ENCODE measurements around the gene HOXB7. TPM values are rescaled to one million over a fixed set of nuclear protein-coding genes. Genes with fewer than 3 reads are reported as not detected.

The HOXB7 gene
- total and polyA plus RNA-seq, 2 experiments from 2014 or later, result not detected

DNA sequence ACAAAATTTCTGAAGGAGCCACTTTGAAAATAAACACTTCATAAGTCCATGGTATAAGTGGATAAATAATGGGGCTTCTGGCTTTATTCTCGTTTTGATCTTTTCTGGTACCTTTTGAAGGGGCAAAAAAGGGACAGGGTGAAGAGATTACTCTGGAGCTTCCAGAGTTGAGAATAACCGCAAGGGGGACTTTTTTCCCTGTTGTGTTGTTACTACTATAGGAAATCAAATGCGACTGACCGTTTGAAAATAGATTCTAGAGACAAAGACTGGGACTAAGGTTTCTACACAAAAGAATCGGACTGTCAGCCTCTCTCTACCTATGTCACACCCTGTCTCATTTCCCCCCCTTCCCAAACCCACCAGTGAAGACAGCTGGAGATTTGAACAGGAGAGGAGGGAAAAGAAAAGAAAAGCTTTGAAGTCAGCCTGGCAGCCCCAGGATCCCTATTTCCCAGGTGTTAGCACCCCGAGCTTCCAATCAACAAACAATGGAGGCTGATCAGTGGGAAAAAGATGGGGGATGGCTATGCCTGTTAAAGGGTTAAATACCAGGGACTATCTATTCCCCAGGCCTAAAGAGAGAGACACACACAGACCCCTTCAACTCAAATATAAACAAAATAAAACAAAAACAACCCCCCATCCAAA is 41.0 kb downstream of the HOXB7 start:
- no peak for TF ChIP-seq CTCF (conservative IDR thresholded peaks at IDR 0.05; ENCODE audit: low read depth in 2 of 2)
- TF ChIP-seq JUNB (IDR thresholded peaks at IDR 0.05; ENCODE audit: unreplicated experiment), result no peak
- peak; percentile 55 for TF ChIP-seq EZH2 (IDR thresholded peaks at IDR 0.05; ENCODE audit: low read depth, unreplicated experiment)
- no peaks in the 10 kb centered on the region for H3K27me3 Mint-ChIP-seq (ENCODE audit: insufficient read depth, low read depth, poor library complexity)
- Histone ChIP-seq H3K79me2 (replicated peaks; ENCODE audit: insufficient read depth) (no peaks in the 10 kb centered on the region), H2AFZ (no peak overlapping the region), H3K4me3 (no peak overlapping the region), H3K4me1 (ENCODE audit: insufficient read depth) (peaks cover 78% of the 10 kb centered on the region), H3K4me2 (peak overlapping the region; percentile 33), H3K27ac (ENCODE audit: low read depth) (no peak overlapping the region), H3K9me2 (ENCODE audit: insufficient read depth) (no peaks in the 10 kb centered on the region), H3K36me3 (ENCODE audit: insufficient read depth) (no peaks in the 10 kb centered on the region), H3K27me3 (ENCODE audit: insufficient read depth) (peaks cover 100% of the 10 kb centered on the region), H3F3A (replicated peaks; ENCODE audit: low read depth) (peaks cover 76% of the 10 kb centered on the region), H4K20me1 (replicated peaks; ENCODE audit: insufficient read depth) (peaks cover 77% of the 10 kb centered on the region)
- ATAC-seq (no peak; the same call in 2 of the 3 replicates), DNase-seq (ENCODE audit: low spot score) (no peak)
- H3K36me3 Mint-ChIP-seq (ENCODE audit: low read depth), result no peaks in the 10 kb centered on the region
- peaks cover 24% of the 10 kb centered on the region for H3K4me1 Mint-ChIP-seq
- no peak overlapping the region for H3K27ac Mint-ChIP-seq
- H3K4me3 Mint-ChIP-seq, result no peak overlapping the region
- H3K9me3 Mint-ChIP-seq, result no peaks in the 10 kb centered on the region; the same call in 2 of the 3 replicates

DNA sequence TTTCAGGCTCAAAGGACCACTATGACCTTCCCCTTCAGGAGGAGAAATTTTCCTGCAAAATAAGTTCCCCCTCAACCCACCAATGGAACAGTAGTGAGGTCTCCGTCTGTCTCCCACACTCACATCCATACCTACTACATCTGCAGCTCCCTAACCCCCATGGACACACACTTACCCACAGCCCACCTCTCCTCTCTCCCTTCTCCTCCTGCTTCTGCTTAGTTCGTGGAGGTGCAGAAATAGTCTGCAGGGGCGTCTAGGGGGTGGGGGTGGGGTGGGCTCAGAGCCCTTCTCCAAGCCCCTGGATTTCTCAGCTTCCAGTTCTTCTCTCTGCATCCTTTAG is 41.6 kb downstream of the HOXB7 start:
- Mint-ChIP-seq H3K27ac (no peak overlapping the region), H3K9me3 (no peaks in the 10 kb centered on the region; the same call in 2 of the 3 replicates), H3K36me3 (ENCODE audit: low read depth) (no peaks in the 10 kb centered on the region), H3K27me3 (ENCODE audit: insufficient read depth, low read depth, poor library complexity) (no peaks in the 10 kb centered on the region), H3K4me1 (peaks cover 23% of the 10 kb centered on the region), H3K4me3 (no peak overlapping the region)
- H3K4me2 ChIP-seq, result peak overlapping the region; percentile 21; the same call in 1 of the 2 replicates
- H3F3A ChIP-seq (replicated peaks; ENCODE audit: low read depth), result peaks cover 74% of the 10 kb centered on the region
- ATAC-seq (no peak), DNase-seq (ENCODE audit: low spot score) (no peak)
- H3K4me1 ChIP-seq (ENCODE audit: insufficient read depth), result peaks cover 76% of the 10 kb centered on the region
- H3K36me3 ChIP-seq (ENCODE audit: insufficient read depth), result no peaks in the 10 kb centered on the region
- no peak overlapping the region for H2AFZ ChIP-seq
- H4K20me1 ChIP-seq (replicated peaks; ENCODE audit: insufficient read depth), result peaks cover 71% of the 10 kb centered on the region
- no peaks in the 10 kb centered on the region for H3K79me2 ChIP-seq (replicated peaks; ENCODE audit: insufficient read depth)
- no peaks in the 10 kb centered on the region for H3K9me2 ChIP-seq (ENCODE audit: insufficient read depth)
- no peak overlapping the region for H3K4me3 ChIP-seq
- no peak overlapping the region for H3K27ac ChIP-seq (ENCODE audit: low read depth)
- peaks cover 100% of the 10 kb centered on the region for H3K27me3 ChIP-seq (ENCODE audit: insufficient read depth)
- TF ChIP-seq ETS1 (IDR thresholded peaks at IDR 0.05) (no peak), ZNF331 (CRISPR knock-in tag; IDR thresholded peaks at IDR 0.05; ENCODE audit: low read depth) (no peak), POLR2AphosphoS5 (IDR thresholded peaks at IDR 0.05; ENCODE audit: low read depth) (no peak), NANOG (IDR thresholded peaks at IDR 0.05; ENCODE audit: borderline replicate concordance) (no peak), STAT1 (IDR thresholded peaks at IDR 0.05; ENCODE audit: unreplicated experiment) (no peak), EZH2 (IDR thresholded peaks at IDR 0.05; ENCODE audit: low read depth, unreplicated experiment) (no peak)
- TF ChIP-seq, protein P1, sequence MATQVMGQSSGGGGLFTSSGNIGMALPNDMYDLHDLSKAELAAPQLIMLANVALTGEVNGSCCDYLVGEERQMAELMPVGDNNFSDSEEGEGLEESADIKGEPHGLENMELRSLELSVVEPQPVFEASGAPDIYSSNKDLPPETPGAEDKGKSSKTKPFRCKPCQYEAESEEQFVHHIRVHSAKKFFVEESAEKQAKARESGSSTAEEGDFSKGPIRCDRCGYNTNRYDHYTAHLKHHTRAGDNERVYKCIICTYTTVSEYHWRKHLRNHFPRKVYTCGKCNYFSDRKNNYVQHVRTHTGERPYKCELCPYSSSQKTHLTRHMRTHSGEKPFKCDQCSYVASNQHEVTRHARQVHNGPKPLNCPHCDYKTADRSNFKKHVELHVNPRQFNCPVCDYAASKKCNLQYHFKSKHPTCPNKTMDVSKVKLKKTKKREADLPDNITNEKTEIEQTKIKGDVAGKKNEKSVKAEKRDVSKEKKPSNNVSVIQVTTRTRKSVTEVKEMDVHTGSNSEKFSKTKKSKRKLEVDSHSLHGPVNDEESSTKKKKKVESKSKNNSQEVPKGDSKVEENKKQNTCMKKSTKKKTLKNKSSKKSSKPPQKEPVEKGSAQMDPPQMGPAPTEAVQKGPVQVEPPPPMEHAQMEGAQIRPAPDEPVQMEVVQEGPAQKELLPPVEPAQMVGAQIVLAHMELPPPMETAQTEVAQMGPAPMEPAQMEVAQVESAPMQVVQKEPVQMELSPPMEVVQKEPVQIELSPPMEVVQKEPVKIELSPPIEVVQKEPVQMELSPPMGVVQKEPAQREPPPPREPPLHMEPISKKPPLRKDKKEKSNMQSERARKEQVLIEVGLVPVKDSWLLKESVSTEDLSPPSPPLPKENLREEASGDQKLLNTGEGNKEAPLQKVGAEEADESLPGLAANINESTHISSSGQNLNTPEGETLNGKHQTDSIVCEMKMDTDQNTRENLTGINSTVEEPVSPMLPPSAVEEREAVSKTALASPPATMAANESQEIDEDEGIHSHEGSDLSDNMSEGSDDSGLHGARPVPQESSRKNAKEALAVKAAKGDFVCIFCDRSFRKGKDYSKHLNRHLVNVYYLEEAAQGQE (IDR thresholded peaks at IDR 0.05; ENCODE audit: unreplicated experiment), result no peak

Measured in GM23338 (cell line).